Skeletal muscle tissue (tissue), 4 donors: Measurements from ENCODE around the gene CAPRIN2. TPM values are rescaled to one million over a fixed set of nuclear protein-coding genes. Genes with fewer than 3 reads are reported as not detected.

Experiments used
- H3K27ac ChIP-seq: one replicate; pipeline ENCODE4 v1.7.0; 2013; ENCODE audit warnings: mild to moderate bottlenecking, low read depth, low read length, inconsistent platforms
- H3K27me3 ChIP-seq, 3 donors: one replicate each; pipeline ENCODE4 v1.7.0; 2013; ENCODE audit warnings: low read length in 3 of 3; ENCODE audit not compliant: control insufficient read depth in 3 of 3, insufficient read depth in 3 of 3
- H3K36me3 ChIP-seq, 3 donors: one replicate each; pipeline ENCODE4 v1.7.0; 2013; ENCODE audit warnings: low read length in 3 of 3; ENCODE audit not compliant: control insufficient read depth in 3 of 3, insufficient read depth in 3 of 3
- H3K4me1 ChIP-seq, 3 donors: one replicate each; pipeline ENCODE4 v1.7.0; 2013; ENCODE audit warnings: low read length in 3 of 3, mild to moderate bottlenecking in 3 of 3; ENCODE audit not compliant: control insufficient read depth in 3 of 3, insufficient read depth in 3 of 3
- H3K4me3 ChIP-seq, 3 donors: one replicate each; pipeline ENCODE4 v1.7.0; 2013; ENCODE audit warnings: low read length in 3 of 3
- H3K9ac ChIP-seq, 3 donors: one replicate each; pipeline ENCODE4 v1.7.0; 2013; ENCODE audit warnings: low read length in 3 of 3, mild to moderate bottlenecking in 3 of 3, moderate library complexity in 2 of 3, low read depth in 1 of 3
- H3K9me3 ChIP-seq, 3 donors: one replicate each; pipeline ENCODE4 v1.7.0; 2013; ENCODE audit warnings: low read length in 3 of 3; ENCODE audit not compliant: control insufficient read depth in 3 of 3
- total RNA-seq: library from RNA; depleted of rRNA; stranded (reverse); fragments of >200 nt; gene quantifications from one replicate; pipeline ENCODE4 v1.2.3, GENCODE V29; 2014
- donor health status: Osteomylitis.

Gene CAPRIN2
- total RNA-seq, 1 donor from 2014 or later, result 15.7 TPM

DNA sequence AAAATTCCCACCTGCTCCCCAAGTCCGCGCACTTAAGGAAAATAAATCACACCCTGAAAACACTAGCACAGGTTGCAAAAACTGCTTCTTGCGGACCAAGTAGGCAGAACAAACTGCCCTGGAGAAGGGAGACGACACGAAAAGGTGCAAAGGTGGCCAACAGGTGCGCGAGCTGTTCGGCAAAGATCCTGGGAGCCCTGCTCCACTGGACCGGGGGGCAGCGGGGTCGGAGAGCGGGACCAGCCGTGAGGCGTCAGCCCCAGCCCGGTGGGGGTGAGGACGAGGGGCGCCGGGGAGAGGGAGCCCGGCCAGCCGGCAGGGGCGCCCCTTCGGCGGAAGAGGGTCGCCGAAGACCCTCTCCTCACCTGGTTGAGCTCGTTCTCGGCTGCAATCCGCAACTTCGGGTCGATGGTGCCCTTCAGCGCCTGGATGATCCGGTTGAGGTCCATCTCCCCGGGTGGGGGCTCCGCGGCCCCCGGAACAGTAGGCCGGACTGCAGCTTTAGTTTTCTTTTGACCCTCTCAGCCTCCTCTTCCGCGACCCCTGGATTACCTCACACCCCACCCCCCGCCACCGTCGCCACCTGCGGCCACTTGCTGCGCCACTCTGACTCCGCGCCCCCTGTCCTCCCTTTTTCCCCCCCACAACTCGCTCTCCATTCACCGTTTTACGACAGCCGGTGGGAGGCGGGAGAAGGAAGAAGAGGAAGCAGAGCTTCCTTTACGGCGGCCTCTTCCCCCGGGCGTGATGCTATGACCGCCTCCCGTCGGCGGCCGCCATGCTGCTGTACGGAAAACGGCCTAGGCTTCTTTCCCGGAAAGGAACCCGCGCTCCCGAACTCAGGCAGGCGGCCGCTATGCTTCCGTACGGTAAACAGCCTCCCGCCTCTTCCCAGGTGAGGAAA is 59.3 kb downstream of the CAPRIN2 start, which contains the start of gene IPO8:
TSS of gene IPO8 (minus strand) at position 671 of the 904 bp plus-strand sequence. CDS start at position 449, 222 bp downstream.
- H3K27ac ChIP-seq, result peak within 1 kb of the TSS; percentile 79
- peaks cover 20 to 38% (median 23%) of the 10 kb centered on the region in 3 donors for H3K4me1 ChIP-seq
- H3K9ac ChIP-seq, result peak within 1 kb of the TSS; percentile 78 to 98 (median 96)
- H3K4me3 ChIP-seq, result peak within 1 kb of the TSS; percentile 95 to 97 (median 95)
- H3K36me3 ChIP-seq, result peaks cover 0 to 2% (median 0%) of the 10 kb centered on the region in 3 donors
- H3K27me3 ChIP-seq, result no peaks in the 10 kb centered on the region
- H3K9me3 ChIP-seq, result no peaks in the 10 kb centered on the region

- no peaks in the 10 kb centered on the region for H3K27me3 ChIP-seq
- H3K4me3 ChIP-seq, result peak overlapping the region; percentile 95 to 97 (median 95)
- peak overlapping the region; percentile 76 to 98 (median 96) for H3K9ac ChIP-seq
- H3K27ac ChIP-seq, result peak overlapping the region; percentile 79
- H3K4me1 ChIP-seq, result peaks cover 20 to 38% (median 23%) of the 10 kb centered on the region in 3 donors
- H3K9me3 ChIP-seq, result no peaks in the 10 kb centered on the region
- peaks cover 0 to 2% (median 0%) of the 10 kb centered on the region in 3 donors for H3K36me3 ChIP-seq
Measured at GRCh38 chr12:30694412-30695198, 60.1 kb downstream of the CAPRIN2 start.

DNA sequence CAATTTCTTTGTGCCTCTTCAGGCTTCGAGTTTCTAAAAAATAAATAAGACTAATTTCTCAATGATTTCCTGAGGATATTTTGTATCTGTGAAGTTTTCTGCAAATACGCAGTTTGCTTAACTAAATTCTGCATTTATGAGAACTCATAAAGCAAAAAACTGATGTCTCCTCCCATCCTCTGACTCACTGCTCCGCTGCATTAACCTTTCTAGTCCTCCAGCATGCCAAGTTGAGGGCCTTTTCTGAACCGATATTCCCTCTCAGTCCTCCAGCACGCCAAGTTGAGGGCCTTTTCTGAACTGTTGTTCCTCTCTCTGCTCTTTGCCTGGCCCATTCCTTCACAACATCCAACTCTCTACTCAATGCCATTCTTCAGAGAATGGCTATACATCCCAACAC is 62.3 kb downstream of the CAPRIN2 start:
- H3K27ac ChIP-seq, result no peak overlapping the region
- H3K4me1 ChIP-seq, result peaks cover 20 to 38% (median 23%) of the 10 kb centered on the region in 3 donors
- H3K9me3 ChIP-seq, result no peaks in the 10 kb centered on the region
- peaks cover 0 to 2% (median 0%) of the 10 kb centered on the region in 3 donors for H3K36me3 ChIP-seq
- no peak overlapping the region for H3K9ac ChIP-seq
- no peak overlapping the region for H3K4me3 ChIP-seq
- no peaks in the 10 kb centered on the region for H3K27me3 ChIP-seq

DNA sequence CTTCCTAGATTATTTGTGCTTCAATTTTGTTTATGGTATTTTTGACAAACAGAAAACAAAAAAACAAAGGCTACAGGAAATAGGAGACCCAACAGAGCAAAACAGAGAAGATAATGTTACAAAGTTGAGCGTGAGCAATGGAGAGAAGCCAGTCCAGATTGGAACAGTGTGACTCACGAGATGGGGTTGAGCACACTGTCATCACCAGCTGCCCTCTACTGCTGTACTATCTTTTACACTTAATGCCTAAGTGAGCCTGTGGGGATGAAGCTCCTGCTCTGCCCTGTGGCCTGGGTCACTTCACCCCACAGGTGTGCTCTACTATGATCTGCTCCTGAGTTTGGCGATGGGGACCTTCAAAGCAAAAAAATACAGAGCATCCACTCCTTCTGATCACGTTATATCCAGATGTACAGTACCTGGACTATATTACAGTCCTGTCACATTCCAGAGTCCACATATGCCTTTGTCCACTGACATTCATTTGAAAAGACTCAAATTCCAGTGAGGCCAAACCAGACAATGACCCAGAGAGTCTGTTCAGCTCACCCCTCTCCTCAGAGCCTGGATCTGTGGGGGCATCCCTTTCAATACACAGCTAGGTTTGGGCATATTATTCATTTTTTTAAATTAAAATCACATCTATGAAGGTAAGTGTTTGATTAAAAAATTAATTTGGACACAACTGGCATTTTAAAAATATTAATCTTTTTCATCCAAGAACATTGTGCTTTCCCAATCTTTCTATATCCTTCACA is 63.5 kb downstream of the CAPRIN2 start:
- peaks cover 20 to 38% (median 23%) of the 10 kb centered on the region in 3 donors for H3K4me1 ChIP-seq
- peak overlapping the region in 2 of 3 donors; percentile 39 to 42 for H3K9ac ChIP-seq
- H3K9me3 ChIP-seq, result no peaks in the 10 kb centered on the region
- peaks cover 0 to 2% (median 0%) of the 10 kb centered on the region in 3 donors for H3K36me3 ChIP-seq
- H3K27ac ChIP-seq, result peak overlapping the region; percentile 77
- H3K4me3 ChIP-seq, result no peak overlapping the region
- H3K27me3 ChIP-seq, result no peaks in the 10 kb centered on the region

DNA sequence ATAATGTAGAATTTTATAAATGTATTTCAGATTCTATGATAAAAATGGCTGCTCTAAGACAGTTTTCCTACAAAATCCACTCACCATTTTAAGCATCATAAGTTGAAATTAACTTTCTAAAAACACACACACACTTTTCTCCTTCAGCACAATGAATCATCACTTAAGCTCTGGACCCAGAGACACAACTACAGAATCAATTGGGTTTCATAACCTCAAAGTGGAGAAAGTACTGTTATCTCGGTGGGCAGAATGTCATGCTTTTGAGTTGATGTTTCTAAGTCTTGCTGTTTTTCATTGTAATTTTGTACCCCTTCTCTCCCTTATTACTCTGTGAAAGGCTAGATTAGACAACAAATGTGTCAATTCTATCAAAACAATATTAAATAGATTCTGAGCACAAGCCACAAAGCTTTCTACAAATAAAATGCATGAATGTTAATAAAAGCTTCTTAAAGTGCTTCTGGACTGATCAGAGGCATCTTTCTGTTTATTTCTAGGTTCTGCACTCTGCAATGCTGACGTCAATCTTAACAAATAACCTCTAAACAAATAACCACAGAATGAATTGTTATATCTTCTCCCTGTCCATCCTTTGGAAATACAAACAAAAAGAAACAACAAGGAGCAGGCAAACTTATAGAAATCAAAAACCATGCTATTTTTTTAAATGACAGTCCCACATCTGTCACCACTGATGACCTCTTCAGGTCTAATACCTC is 67.3 kb downstream of the CAPRIN2 start:
- Histone ChIP-seq H3K9me3 (no peaks in the 10 kb centered on the region), H3K27me3 (no peaks in the 10 kb centered on the region), H3K4me1 (peaks cover 6 to 11% (median 7%) of the 10 kb centered on the region in 3 donors), H3K36me3 (peaks cover 0 to 7% (median 0%) of the 10 kb centered on the region in 3 donors), H3K4me3 (no peak overlapping the region), H3K27ac (no peak overlapping the region), H3K9ac (no peak overlapping the region)

- Histone ChIP-seq H3K4me1 (no peaks in the 10 kb centered on the region), H3K36me3 (peaks cover 13 to 28% (median 25%) of the 10 kb centered on the region in 3 donors), H3K27ac (no peak overlapping the region)
Measured at GRCh38 chr12:30679241-30679640, 75.5 kb downstream of the CAPRIN2 start.

GRCh38 chr12:30678221-30678620 is 76.5 kb downstream of the CAPRIN2 start:
- peaks cover 13 to 32% (median 29%) of the 10 kb centered on the region in 3 donors for H3K36me3 ChIP-seq
- H3K4me3 ChIP-seq, result no peak overlapping the region
- no peaks in the 10 kb centered on the region for H3K9me3 ChIP-seq
- no peaks in the 10 kb centered on the region for H3K4me1 ChIP-seq
- H3K27me3 ChIP-seq, result no peaks in the 10 kb centered on the region
- H3K27ac ChIP-seq, result no peak overlapping the region
- no peak overlapping the region for H3K9ac ChIP-seq

More at GRCh38 chr12:30679241-30679640, 75.5 kb downstream of the CAPRIN2 start:
- no peak overlapping the region for H3K4me3 ChIP-seq
- H3K9ac ChIP-seq, result no peak overlapping the region
- no peaks in the 10 kb centered on the region for H3K27me3 ChIP-seq
- no peaks in the 10 kb centered on the region for H3K9me3 ChIP-seq

DNA sequence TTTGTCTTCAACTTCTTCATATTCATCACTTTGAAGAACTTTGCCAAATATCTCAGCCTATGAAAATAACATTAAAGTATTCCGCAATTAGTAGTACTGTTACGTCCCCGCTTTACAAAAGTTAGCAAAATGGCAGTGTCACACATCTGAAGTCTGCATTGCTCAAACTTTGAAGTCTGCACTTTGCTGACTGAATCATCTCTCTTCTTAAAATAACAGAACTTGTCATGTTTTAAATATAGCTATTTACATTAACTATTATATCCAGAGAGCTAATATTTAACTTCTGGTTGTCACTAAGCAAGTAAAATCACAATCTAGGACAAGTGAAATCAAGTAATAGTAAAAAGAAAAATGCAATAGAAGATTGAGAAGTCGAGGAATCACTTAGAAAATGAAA is 93.5 kb downstream of the CAPRIN2 start:
- Histone ChIP-seq H3K27me3 (no peaks in the 10 kb centered on the region), H3K4me3 (no peak overlapping the region), H3K36me3 (peaks cover 8 to 44% (median 20%) of the 10 kb centered on the region in 3 donors), H3K9me3 (no peaks in the 10 kb centered on the region), H3K27ac (no peak overlapping the region), H3K4me1 (no peaks in the 10 kb centered on the region), H3K9ac (no peak overlapping the region)
